PFSK-1 (cell line): ENCODE measurements around the gene UNC5B.

ENCODE experiments used
- FOXP2 ChIP-seq: optimal IDR thresholded peaks from 2 replicates; pipeline ENCODE3; 2011; ENCODE audit warnings: borderline replicate concordance, control low read depth, inconsistent platforms; ENCODE audit not compliant: insufficient read depth; ENCODE audit errors: extremely low read length, extremely low read depth
- POLR2AphosphoS5 ChIP-seq: IDR thresholded peaks from 2 replicates; pipeline ENCODE4 v1.6.1; 2012; ENCODE audit warnings: low read depth, mild to moderate bottlenecking, control low read depth, low read length, moderate library complexity
- SIN3A ChIP-seq: IDR thresholded peaks from 2 replicates; pipeline ENCODE4 v1.6.1; 2012; ENCODE audit warnings: mild to moderate bottlenecking, low read length, moderate library complexity, borderline replicate concordance; ENCODE audit not compliant: insufficient read depth
- TAF1 ChIP-seq: IDR thresholded peaks from 2 replicates; pipeline ENCODE4 v1.6.1; 2012; ENCODE audit warnings: low read length, control low read depth, borderline replicate concordance; ENCODE audit not compliant: insufficient read depth
- TF ChIP-seq, protein P1 (sequence below), 2 experiments: IDR thresholded peaks; 2 replicates each; pipeline versions ENCODE4 v1.6.1 to v1.8.0; 2011 to 2012; ENCODE audit warnings: low read depth in 2 of 2, low read length in 2 of 2, control low read depth in 1 of 2, inconsistent platforms in 1 of 2, mild to moderate bottlenecking in 1 of 2, moderate library complexity in 1 of 2; ENCODE audit not compliant: insufficient read depth in 1 of 2

The UNC5B gene

GRCh38 chr10:71280825-71281224 lies 68.5 kb downstream of the UNC5B start:
- TF ChIP-seq FOXP2 (no peak), POLR2AphosphoS5 (no peak), SIN3A (no peak), TAF1 (no peak)
- TF ChIP-seq, protein P1, sequence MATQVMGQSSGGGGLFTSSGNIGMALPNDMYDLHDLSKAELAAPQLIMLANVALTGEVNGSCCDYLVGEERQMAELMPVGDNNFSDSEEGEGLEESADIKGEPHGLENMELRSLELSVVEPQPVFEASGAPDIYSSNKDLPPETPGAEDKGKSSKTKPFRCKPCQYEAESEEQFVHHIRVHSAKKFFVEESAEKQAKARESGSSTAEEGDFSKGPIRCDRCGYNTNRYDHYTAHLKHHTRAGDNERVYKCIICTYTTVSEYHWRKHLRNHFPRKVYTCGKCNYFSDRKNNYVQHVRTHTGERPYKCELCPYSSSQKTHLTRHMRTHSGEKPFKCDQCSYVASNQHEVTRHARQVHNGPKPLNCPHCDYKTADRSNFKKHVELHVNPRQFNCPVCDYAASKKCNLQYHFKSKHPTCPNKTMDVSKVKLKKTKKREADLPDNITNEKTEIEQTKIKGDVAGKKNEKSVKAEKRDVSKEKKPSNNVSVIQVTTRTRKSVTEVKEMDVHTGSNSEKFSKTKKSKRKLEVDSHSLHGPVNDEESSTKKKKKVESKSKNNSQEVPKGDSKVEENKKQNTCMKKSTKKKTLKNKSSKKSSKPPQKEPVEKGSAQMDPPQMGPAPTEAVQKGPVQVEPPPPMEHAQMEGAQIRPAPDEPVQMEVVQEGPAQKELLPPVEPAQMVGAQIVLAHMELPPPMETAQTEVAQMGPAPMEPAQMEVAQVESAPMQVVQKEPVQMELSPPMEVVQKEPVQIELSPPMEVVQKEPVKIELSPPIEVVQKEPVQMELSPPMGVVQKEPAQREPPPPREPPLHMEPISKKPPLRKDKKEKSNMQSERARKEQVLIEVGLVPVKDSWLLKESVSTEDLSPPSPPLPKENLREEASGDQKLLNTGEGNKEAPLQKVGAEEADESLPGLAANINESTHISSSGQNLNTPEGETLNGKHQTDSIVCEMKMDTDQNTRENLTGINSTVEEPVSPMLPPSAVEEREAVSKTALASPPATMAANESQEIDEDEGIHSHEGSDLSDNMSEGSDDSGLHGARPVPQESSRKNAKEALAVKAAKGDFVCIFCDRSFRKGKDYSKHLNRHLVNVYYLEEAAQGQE (IDR thresholded peaks at IDR 0.05; ENCODE audit: insufficient read depth in 1 of 2, low read depth in 2 of 2, low read length in 2 of 2) = no peak

DNA sequence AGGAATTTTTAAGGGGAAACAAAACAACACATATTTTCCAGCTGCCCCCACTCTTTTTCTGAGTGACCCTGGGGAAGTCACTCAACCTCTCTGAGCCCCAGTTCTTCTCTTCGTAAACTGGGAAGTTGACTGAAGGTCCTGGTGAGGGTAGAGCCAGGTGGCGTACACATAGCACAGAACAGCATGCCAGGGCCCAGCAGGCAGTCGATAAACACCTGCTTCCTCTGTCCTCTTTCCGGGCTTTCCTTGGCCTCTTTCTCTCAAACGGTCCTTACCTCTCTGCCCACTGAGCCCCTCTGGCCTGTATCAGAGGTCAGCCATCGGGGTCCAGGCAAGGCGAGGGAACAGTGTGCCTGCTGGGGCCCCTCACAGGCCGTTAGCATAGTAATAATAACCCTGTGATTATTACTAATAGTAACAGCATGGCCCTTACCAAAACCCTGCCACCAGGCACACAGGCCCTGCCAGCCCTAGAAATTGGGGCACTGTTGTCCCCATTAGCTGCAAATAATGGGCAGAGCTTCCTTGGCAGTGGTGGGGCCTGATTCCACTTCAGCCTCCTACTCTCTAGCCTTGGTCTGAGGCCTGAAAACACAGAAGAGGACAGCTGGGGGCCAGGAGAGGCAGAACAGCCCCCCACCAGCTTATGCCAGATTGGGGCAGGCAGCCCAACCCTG lies 69.4 kb downstream of the UNC5B start:
- TF ChIP-seq FOXP2 = no peak
- no peak for TF ChIP-seq POLR2AphosphoS5
- TF ChIP-seq SIN3A = no peak
- TF ChIP-seq, protein P1 (IDR thresholded peaks at IDR 0.05; ENCODE audit: insufficient read depth in 1 of 2, low read depth in 2 of 2, low read length in 2 of 2) = no peak
- no peak for TF ChIP-seq TAF1

DNA sequence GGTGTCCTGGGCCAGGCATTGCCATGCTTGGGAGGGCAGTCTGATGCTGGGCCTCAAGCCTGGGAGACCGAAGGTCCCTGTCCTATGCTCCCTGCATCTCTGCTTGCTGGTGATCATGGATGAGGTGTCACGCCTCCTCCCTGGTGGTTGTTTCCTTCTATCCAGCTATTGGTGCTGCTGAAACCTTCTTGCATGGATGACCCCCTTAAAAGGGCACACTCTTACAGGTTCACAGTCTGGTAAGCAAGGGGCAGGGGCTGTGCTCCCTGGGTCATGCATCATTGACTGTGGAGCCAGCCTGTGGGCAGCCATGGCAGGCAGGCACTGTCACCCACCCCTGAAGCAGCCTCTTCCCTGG lies 69.9 kb downstream of the UNC5B start:
- TF ChIP-seq, protein P1 (IDR thresholded peaks at IDR 0.05; ENCODE audit: insufficient read depth in 1 of 2, low read depth in 2 of 2, low read length in 2 of 2) = no peak
- TF ChIP-seq SIN3A (no peak), TAF1 (no peak), FOXP2 (no peak), POLR2AphosphoS5 (no peak)

- TF ChIP-seq POLR2AphosphoS5 (no peak), SIN3A (no peak), TAF1 (no peak), FOXP2 (no peak)
- TF ChIP-seq, protein P1 (IDR thresholded peaks at IDR 0.05; ENCODE audit: insufficient read depth in 1 of 2, low read depth in 2 of 2, low read length in 2 of 2) = no peak
Observed at GRCh38 chr10:71283410-71283809, 71.0 kb downstream of the UNC5B start.

- TF ChIP-seq POLR2AphosphoS5 (no peak), FOXP2 (no peak), TAF1 (no peak), SIN3A (no peak)
- TF ChIP-seq, protein P1 (IDR thresholded peaks at IDR 0.05; ENCODE audit: insufficient read depth in 1 of 2, low read depth in 2 of 2, low read length in 2 of 2) = no peak
Observed at GRCh38 chr10:71283876-71284275, 71.5 kb downstream of the UNC5B start.
